ENCODE results near the gene DPP6. TPM values are rescaled to one million over a fixed set of nuclear protein-coding genes. Genes with fewer than 3 reads are reported as not detected.
A peak's percentile ranks its signal among the peaks of the same experiment; 100 is the strongest.

DPP6 gene
- total RNA-seq, 1 donor from 2014 or later: 0.39 TPM

- H3K9me3 Mint-ChIP-seq: no peaks in the 10 kb centered on the region
- peaks cover 19% of the 10 kb centered on the region for H3K4me1 ChIP-seq
- no peak overlapping the region for H3K4me2 ChIP-seq
- H3K27ac ChIP-seq: no peak overlapping the region
- H2AFZ ChIP-seq (replicated peaks): no peak overlapping the region
- no peak overlapping the region for H3K4me3 Mint-ChIP-seq
- H3K36me3 Mint-ChIP-seq: no peaks in the 10 kb centered on the region
- peaks cover 2% of the 10 kb centered on the region for H3K4me1 Mint-ChIP-seq
- no peak overlapping the region for H3K9ac ChIP-seq
- no peaks in the 10 kb centered on the region for H3K9me3 ChIP-seq (ENCODE audit: low read depth)
- no peak overlapping the region for H3K4me3 ChIP-seq
- H3K36me3 ChIP-seq: no peaks in the 10 kb centered on the region
- no peaks in the 10 kb centered on the region for H3K27me3 ChIP-seq
- no peaks in the 10 kb centered on the region for H3K79me2 ChIP-seq (ENCODE audit: low read depth)
- peaks cover 15% of the 10 kb centered on the region for H3F3A ChIP-seq (ENCODE audit: low read depth)
- H3K27me3 Mint-ChIP-seq (ENCODE audit: insufficient read depth, low read depth): peaks cover 7% of the 10 kb centered on the region
- no peak for DNase-seq (ENCODE audit: low spot score)
- H3K27ac Mint-ChIP-seq: no peak overlapping the region
- H4K20me1 ChIP-seq (ENCODE audit: low read depth): no peaks in the 10 kb centered on the region
- no peak for TF ChIP-seq EZH2 (IDR thresholded peaks at IDR 0.05)
- TF ChIP-seq CTCF (IDR thresholded peaks at IDR 0.05): no peak
- no peak for TF ChIP-seq EZH2phosphoT487 (IDR thresholded peaks at IDR 0.05)
These were observed 688.9 kb downstream of the DPP6 start for GRCh38 chr7:154741131-154741530.

GRCh38 chr7:154743206-154743605 is 691.0 kb downstream of the DPP6 start:
- H3K27ac Mint-ChIP-seq: no peak overlapping the region
- no peak overlapping the region for H3K4me3 ChIP-seq

GRCh38 chr7:154744256-154744860 is 692.2 kb downstream of the DPP6 start:
- Histone ChIP-seq H3K27ac (no peak overlapping the region), H3K9me3 (ENCODE audit: low read depth) (no peaks in the 10 kb centered on the region), H2AFZ (replicated peaks) (no peak overlapping the region), H3K27me3 (no peaks in the 10 kb centered on the region), H3K4me3 (no peak overlapping the region), H4K20me1 (ENCODE audit: low read depth) (no peaks in the 10 kb centered on the region), H3K4me2 (peak overlapping the region; percentile 42), H3K79me2 (ENCODE audit: low read depth) (no peaks in the 10 kb centered on the region), H3K9ac (no peak overlapping the region), H3K4me1 (peaks cover 19% of the 10 kb centered on the region), H3K36me3 (no peaks in the 10 kb centered on the region), H3F3A (ENCODE audit: low read depth) (peaks cover 15% of the 10 kb centered on the region)
- Mint-ChIP-seq H3K27ac (no peak overlapping the region), H3K4me1 (peaks cover 2% of the 10 kb centered on the region), H3K27me3 (ENCODE audit: insufficient read depth, low read depth) (peaks cover 3% of the 10 kb centered on the region), H3K4me3 (no peak overlapping the region), H3K9me3 (no peaks in the 10 kb centered on the region), H3K36me3 (no peaks in the 10 kb centered on the region)
- TF ChIP-seq EZH2phosphoT487 (IDR thresholded peaks at IDR 0.05) (no peak), CTCF (IDR thresholded peaks at IDR 0.05) (peak; percentile 98)
- DNase-seq (ENCODE audit: low spot score): peak; percentile 85

More at GRCh38 chr7:154743206-154743605, 691.0 kb downstream of the DPP6 start:
- peak; percentile 51 for DNase-seq (ENCODE audit: low spot score)
- Mint-ChIP-seq H3K27me3 (ENCODE audit: insufficient read depth, low read depth) (peaks cover 3% of the 10 kb centered on the region), H3K4me3 (no peak overlapping the region), H3K9me3 (no peaks in the 10 kb centered on the region), H3K36me3 (no peaks in the 10 kb centered on the region), H3K4me1 (peaks cover 2% of the 10 kb centered on the region)
- Histone ChIP-seq H3K4me2 (peak overlapping the region; percentile 42), H3K27me3 (no peaks in the 10 kb centered on the region), H3K79me2 (ENCODE audit: low read depth) (no peaks in the 10 kb centered on the region), H3K36me3 (no peaks in the 10 kb centered on the region), H3K27ac (peak overlapping the region; percentile 79), H3K9ac (no peak overlapping the region), H2AFZ (replicated peaks) (no peak overlapping the region), H3F3A (ENCODE audit: low read depth) (peaks cover 15% of the 10 kb centered on the region), H3K9me3 (ENCODE audit: low read depth) (no peaks in the 10 kb centered on the region), H4K20me1 (ENCODE audit: low read depth) (no peaks in the 10 kb centered on the region), H3K4me1 (peaks cover 19% of the 10 kb centered on the region)
- TF ChIP-seq EZH2phosphoT487 (IDR thresholded peaks at IDR 0.05) (no peak), EZH2 (IDR thresholded peaks at IDR 0.05) (no peak), CTCF (IDR thresholded peaks at IDR 0.05) (no peak)

Data from neural progenitor cell (in vitro differentiated cells).